Sciatic nerve (tissue), 2 donors: ENCODE results near the gene UNC5CL. TPM values are rescaled to one million over a fixed set of nuclear protein-coding genes. Genes with fewer than 3 reads are reported as not detected.

ENCODE experiments used
- ATAC-seq: fragments of 200-7000 bp; cut with Tn5 transposase; one replicate; pipeline ENCODE4 v1.9.1; 2020; ENCODE audit warnings: mild to moderate bottlenecking, moderate library complexity
- DNase-seq: peaks from one replicate; pipeline ENCODE4 v3.0.0-alpha.2; 2020; ENCODE audit warnings: low spot score
- intact Hi-C: fragments of 100-400 bp; cut with DNase I; formaldehyde crosslinking; loops from one replicate; pipeline ENCODE4 v1.14.2; 2022
- total RNA-seq: library from RNA; stranded (reverse); fragmentation: NEBNext Ultra II Directional; extraction: Animal tissue kit (Norgen Biotek cat#: 25700); gene quantifications from one replicate; pipeline ENCODE4 v1.2.1, GENCODE V29; 2021
- donor health status: DM: no; HTN: no; CAD: no.
- donor health status: DM: no; HTN: no; CAD: no.

UNC5CL gene, protein sequence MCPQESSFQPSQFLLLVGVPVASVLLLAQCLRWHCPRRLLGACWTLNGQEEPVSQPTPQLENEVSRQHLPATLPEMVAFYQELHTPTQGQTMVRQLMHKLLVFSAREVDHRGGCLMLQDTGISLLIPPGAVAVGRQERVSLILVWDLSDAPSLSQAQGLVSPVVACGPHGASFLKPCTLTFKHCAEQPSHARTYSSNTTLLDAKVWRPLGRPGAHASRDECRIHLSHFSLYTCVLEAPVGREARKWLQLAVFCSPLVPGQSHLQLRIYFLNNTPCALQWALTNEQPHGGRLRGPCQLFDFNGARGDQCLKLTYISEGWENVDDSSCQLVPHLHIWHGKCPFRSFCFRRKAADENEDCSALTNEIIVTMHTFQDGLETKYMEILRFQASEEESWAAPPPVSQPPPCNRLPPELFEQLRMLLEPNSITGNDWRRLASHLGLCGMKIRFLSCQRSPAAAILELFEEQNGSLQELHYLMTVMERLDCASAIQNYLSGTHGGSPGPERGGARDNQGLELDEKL
- total RNA-seq, result 1.6 TPM

DNA sequence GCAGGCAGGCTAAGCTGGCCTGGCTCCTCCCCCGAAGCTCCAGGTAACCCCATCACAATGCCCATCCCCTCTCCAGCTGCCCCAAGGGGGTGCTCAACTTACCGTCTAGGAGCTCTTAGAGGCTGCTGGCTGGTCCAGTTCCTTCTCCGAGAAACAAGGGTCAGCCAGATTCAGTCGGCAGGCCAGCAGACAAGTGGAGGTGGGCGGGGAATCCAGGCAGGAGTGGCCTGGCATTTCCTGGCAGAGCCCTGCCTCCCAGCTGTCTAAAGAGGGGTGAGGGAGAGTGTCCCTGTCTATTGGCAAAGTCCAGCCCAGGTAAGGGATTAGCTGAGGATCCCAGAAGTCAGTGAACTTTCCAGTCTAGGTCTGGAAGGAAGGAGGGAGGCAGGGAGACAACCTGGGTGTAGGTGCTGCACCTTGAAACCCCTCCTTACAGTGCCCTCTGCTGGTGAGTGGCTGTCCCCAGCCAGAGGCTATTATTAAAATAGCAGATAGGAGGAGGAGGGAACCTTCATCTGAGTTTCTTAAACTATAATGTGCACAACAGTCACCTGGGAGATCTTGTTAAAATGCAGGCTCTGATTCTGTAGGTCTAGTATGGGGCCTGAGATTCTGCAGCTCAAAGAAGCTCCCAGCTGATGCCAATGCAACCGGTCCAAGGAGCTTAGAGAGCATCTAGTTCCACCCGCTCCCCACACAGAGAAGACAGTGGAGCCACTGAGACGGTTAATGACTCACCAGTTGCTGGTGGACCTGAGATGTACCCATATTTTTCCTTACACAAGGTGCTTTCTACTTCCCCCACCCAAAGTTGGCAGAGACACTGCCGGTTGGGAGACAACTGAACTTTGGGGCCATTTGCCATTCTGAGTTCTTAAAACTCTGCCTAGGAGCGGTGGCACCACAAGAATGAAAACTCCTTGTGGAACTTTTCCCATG lies at the start of gene UNC5CL:
Gene UNC5CL, minus strand, starts transcription at position 162 of the 939 bp plus-strand sequence. CDS start 4,147 bp downstream, outside the sequence.
- no peak for ATAC-seq
- intact Hi-C loops, result no loop called here
- DNase-seq, result no peak

DNA sequence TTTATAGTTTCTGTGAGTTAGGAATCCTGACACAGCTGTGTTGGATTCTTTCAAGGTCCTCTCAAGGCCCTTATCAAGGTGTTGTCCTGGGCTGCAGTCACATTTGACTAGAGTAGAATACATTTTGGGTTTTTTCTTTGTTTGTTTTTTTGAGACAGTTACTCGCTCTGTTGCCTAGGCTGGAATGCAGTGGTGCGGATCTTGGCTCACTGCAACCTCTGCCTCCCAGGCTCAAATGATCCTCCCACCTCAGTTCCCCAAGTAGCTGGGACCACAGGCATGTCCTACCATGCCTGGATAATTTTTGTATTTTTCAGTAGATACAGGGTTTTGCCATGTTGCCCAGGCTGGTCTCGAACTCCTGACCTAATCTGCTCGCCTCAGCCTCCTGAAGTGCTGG lies 49.4 kb upstream of the UNC5CL start:
- no peak for ATAC-seq

DNA sequence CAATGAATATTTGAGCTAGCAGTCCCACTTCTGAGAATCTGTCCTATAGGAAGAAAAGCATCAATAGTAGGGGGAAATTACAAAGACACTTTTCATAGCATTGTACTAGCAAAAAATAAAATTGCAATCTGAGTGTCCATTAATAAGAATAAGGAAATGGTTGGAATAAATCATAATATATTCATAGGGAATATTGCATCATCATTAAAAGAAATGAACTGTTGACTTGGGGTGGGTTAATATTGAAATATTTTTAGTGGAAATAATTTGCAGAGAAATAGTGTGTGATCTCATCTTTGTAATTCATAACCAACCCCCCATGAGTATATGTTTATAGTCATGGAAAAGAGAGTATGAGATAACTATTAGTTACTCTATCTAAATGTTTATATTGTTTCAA lies 46.2 kb upstream of the UNC5CL start:
- DNase-seq (no peak), ATAC-seq (no peak)
- intact Hi-C loops, result no loop called here

More for the DNA sequence above, 49.4 kb upstream of the UNC5CL start:
- DNase-seq, result no peak
- intact Hi-C loops, result no loop called here

DNA sequence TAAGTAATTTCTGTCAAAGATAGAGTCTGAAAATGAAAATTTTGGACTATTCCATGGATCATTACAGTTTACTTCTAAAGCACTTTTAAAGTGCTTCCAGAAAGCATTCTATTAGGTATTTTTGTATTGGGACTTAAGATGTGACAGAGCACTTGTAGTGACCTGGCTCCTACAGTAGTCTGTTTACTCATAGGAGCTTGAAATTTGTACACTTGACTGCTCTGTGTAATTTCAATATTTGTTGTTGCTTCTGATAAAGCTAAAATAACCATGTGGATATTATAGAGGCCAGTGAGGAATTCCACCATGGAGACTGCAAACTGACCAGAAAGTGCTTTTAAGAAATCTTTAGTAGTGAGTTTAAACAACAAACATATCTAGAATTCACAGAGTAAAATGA lies 44.1 kb upstream of the UNC5CL start:
- intact Hi-C loops, result no loop called here
- DNase-seq, result no peak
- ATAC-seq, result no peak

DNA sequence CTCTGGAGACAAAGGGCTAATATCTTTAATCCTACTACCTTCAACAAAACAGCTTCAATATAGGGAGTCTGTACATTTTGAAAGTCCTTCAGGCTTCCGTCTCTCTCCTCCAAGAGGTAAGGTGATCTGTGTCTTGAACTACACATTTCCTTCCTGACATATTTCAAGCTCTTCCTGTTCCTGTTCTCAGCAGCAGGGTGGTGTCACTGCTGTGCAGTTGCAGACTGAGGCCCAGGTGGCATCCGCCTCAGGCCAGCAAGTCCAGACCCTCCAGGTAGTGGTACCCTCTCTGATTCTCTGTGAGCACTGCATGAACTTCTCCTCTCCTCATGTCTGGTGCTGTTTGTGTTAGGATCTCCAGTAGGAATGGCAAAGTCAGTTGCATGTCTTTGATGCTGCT lies 41.6 kb upstream of the UNC5CL start:
- DNase-seq, result no peak
- ATAC-seq, result no peak
- intact Hi-C loops, result no loop called here

DNA sequence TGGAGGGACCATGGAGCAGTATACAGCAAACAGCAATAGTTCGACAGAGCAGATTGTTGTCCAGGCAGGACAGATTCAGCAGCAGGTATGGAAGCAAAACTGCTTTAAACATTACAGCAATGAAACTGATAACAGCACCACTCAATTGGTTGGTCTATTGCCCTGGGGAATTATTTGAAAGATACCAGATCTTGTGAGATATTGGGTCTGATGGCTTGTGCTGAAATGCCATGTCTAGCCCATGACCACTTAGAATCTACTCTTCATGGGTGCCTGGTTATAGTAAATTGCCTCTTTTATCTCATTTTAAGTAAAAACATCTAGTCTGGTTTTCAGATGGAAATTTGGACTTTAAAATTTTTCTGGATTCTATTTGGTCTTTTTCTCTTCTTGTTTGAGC lies 40.1 kb upstream of the UNC5CL start:
- intact Hi-C loops, result no loop called here
- no peak for ATAC-seq
- no peak for DNase-seq

DNA sequence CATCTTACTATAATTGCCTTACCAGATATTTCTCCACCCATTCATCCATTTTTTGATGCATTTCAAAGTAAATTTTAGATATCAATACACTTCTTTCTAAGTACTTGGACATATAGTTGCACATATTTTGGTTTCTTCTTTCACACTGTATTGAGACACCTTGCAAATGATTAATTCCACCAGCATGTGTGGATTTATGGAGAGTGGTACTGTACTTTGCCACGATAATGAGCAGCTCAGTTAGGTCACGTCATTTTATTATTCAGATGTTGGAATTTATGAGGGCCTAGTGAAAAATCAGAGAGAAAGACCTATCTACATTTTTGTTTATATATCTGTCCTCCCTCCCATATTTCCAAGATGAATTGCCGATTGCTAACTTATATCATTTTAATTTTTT lies 39.1 kb upstream of the UNC5CL start:
- intact Hi-C loops, result no loop called here
- ATAC-seq (no peak), DNase-seq (no peak)

DNA sequence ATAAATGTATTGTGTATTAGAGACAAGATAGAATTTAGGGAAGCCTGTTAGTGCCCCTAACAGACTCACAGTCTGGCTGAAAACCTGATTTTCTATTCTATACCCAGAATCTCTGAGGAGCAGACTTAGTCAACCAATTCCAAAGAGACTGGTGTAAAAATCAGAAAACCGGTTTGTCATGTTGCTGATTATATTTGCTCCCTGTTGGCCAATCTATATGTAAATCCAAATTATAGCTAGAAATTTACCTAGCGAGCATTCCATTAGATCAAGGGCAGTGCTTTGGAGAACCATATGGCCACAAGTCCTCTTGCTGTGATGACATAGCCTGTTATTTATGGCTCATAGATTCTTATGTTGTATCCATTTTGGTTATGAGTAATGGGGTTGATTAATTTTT lies 38.5 kb upstream of the UNC5CL start:
- ATAC-seq, result no peak
- intact Hi-C loops, result no loop called here
- no peak for DNase-seq

DNA sequence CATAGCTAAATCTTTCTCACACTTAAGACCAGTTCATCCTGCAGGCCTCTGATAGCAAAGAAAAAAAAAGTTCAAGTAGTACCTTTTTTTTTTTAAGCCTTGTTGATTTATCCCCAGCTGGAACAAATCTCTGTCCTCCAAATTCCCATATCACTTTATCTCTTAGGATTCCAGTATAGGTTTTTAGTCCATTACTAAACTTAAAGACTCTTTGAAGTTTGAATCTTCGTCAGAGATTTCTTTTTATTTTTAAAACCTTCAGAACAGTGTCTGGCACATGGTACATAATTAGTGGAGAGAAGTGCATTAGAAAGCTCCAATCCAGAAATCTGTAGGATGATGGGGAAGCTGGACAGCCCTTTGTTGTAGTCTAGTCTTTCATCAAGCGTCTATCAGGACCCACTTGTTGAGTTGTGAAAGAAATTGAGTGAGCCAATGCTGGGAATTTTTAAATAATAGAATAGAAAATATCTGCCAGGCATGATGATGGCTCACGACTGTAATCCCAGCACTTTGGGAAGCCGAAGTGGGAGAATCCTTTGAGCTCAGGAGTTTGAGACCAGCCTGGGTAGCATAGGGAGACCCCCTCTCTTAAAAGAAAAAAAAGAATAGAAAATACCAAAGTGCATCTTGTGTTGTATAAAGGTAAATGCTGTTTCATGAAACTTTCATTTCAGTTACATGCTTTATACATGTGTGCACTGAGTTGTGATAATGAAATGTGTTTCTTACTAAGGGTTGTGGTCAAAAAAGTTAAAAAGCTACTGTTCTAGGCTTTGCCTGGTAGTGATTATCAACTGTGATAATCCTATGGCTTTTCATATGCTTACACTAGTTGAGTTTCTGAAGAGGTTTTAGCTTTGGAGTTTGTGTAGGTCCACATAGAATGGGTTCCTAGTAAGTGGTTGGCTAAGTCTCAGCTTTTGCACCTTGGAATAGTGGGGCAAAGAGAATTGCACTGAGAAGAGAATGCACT lies 36.9 kb upstream of the UNC5CL start:
- intact Hi-C loops, result no loop called here
- no peak for DNase-seq
- ATAC-seq, result no peak

DNA sequence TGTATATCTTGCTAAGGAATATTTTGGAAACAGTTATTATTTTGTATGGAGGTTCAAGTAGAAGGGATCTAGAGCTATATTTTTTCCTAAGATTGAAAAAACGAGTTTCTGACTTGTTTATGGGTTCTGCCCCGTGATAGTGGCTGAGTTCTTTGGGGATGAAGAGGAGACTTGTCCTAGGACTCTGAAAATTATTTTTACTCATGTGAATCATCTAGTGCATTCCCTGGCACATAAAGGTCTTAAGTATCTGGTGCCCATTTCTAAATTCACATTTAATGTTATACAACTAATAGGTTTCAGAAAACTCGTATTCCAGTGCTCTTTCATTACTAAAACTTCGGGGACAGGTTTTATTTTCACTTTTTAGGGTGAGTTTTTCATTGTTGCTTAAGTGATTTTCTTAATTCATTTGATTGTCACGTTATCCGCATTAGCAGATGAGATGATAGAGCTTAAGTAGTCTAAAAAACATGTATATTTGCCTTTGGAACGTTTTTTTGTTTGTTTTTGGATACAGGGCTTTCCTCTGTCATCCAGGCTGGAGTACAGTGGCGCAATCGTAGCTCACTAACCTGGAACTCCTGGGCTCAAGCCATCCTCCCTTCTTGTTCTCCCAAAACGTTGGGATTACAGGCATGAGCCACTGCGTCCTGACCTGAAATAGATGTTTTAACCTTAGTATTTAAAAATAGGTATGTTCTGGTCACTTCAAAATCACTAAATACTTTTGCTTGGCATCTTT lies 35.8 kb upstream of the UNC5CL start:
- intact Hi-C loops, result no loop called here
- DNase-seq, result no peak
- no peak for ATAC-seq

DNA sequence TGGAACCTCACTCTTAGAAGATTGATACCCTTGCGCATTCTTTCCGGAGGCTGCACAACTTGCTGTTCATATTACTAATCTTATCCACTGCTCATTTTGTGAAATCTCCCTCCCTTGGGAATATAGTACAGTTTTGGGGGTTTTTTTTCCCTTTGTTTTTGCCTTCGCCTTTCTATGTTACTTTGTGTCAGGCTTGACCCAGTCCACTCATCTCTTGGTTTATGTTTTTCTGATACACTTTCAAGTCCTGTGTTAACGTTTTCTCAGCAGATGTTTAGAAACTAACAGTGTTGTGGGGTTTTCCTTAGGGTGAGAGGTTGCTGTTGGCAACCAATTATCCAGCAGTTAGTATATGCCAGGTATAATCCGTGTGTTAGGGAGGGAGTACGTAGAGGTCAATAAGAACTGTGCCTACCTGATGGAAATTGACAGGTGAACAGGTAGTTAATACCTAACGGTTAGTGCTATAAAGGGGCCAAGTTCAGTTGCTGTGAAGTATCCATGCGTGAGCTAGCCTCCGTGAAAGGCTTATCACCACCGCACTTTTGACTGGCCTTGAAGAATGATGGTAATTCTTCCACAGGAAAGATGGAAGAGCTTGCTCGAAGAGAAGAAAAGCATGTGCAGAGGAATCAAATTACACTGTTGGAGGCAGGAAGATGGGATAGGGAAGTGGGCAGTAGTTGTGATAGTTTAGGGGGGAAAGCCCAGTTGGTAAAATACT lies 35.1 kb upstream of the UNC5CL start:
- DNase-seq (no peak), ATAC-seq (no peak)
- intact Hi-C loops, result no loop called here

DNA sequence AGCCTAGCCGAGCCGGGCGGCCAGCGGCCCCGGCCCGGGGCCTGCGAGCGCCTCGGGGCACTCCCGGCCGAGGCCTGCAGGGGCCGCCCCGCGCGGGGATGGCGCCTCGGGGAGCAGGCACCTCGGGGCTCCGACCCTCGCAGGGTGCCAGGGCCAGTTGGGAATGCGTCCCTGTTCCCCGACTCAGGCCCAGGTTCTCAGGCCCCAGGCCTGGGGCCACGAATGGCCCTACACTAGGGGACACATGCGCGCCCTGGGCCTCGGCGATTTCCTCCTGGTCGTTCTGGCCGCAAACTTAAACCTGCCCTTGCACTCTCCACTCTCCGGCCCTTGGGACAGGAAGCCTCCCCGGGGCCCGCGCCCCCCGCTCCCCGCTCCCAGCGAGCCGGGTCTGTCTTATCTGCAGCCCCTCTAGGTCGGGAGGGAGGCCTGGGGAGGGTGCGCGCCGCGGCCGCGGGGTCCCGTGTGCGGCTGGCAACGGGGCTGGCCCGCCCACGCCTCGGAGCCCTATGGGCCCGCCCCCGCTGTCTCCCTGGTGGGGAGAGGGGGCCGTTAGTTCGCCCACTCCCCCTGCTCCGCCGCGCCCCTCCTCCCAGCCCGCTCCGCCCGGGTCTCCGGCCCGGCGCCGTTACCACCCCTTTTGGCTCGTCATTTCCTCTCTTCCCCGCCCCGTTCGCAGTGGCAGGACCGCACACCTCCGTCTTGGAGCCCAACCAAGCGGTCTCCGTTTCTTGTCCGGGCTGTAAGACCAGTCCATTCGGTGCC lies 34.4 kb upstream of the UNC5CL start:
- peak; percentile 2 for ATAC-seq
- intact Hi-C loops, result no loop called here

DNA sequence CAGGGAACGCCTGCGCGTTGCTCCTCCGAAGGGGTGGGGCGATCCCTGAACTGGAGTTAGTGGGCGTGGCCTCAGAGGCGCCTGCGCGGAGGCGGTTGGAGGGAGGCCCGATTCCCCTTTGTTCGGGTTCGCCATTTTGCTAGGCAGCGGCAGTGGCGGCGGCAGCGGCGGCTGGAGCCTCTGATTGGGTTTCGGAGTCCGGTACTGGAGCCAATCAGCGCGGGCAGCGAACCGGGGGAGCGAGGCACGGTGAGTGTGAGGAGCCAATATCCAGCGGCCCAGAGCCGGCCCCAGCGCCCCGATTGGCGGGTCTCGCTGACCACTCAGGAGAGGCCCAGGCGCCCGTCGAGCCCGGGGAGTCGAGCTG lies 33.8 kb upstream of the UNC5CL start, which contains the start of gene NFYA:
Gene NFYA, plus strand, starts transcription at position 139 of the 367 bp plus-strand sequence. CDS start 6,116 bp downstream, outside the sequence.
- no peak for ATAC-seq
- DNase-seq, result peak; percentile 100
- intact Hi-C loops, result no loop called here

More for the DNA sequence above, 34.4 kb upstream of the UNC5CL start:
- DNase-seq, result peak; percentile 91

DNA sequence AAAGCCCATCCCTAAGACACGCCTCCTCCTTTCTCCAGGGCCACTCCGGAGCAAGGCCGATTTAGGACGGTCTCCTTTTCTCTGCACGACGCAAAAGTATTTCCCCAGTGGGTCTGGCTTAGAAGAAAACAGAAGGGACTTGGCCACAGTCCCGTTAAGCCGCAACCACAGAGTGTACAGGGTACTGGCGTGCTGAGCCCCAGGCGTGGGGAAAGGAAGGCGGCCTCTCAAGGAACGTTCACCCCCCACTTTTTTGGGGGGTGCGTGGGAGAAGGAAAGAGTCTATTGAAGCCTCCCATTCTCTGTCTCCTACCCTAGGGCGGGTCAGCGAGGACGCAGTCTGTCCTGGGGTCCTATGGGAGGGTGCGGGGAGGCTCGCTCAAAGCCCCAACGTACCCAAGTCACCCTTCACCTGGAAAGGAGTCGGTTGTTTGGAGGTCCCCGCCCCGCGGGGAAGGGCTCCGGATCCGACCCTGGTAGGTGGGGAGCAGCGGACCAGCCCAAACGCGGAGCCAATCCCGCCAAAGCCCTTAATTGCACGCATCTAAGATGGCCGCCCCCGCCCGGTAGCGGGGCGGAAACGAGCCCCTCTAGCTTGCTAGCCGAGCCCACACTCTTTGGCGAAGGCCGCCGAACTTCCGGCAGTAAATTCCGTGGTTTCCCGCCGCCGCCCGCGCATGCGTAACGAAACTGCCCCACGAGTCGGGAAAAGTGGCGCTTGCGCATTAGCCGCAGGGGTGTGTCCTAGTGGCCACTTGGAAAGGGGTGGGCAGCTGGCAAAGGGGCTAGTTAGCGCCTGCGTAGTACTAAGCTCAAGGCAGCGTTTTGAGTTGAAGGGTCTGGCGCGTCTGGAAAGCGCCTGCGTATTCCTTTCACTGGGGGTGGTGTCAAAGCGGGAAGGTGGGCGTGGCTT lies 33.2 kb upstream of the UNC5CL start, which contains the start of gene OARD1:
Gene OARD1, minus strand, starts transcription at position 434 of the 913 bp plus-strand sequence. CDS start 722 bp downstream, outside the sequence.
- ATAC-seq (peak; percentile 93), DNase-seq (peak; percentile 100)
- intact Hi-C loops, result no loop called here

DNA sequence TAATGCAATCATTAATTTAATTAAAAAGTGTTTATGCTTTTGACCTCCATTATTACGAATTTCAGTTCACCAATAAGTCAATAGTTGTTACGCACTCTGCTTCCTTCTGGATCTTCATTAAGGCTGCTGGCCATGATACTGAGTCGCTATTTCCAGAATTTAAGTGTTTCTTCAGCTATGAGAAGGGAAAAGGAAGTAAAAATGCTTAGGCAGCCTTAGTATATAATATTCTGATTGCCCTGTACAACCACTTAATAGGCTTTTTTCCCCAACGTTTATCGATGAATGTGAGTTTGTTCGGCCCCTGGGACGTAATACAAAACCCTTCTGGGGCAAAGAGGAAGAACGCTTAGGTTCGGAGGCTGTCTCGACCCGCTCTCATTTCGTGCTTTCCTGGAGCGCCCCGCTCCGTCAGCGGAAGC lies 32.5 kb upstream of the UNC5CL start:
- ATAC-seq (no peak), DNase-seq (no peak)
- intact Hi-C loops, result no loop called here
